HG03108 (cell line): ENCODE data around the gene ELP6.
"Not testable (repeated sequence)": the region's sequence is repeated elsewhere in the genome, so short reads cannot be mapped to it uniquely, and the experiment has no call there.

ENCODE experiments used
- ATAC-seq: cut with Tn5 transposase; IDR thresholded peaks from one replicate; pipeline ENCODE4 v1.9.1; 2021; ENCODE audit warnings: moderate library complexity; ENCODE audit not compliant: unreplicated experiment

The ELP6 gene

DNA sequence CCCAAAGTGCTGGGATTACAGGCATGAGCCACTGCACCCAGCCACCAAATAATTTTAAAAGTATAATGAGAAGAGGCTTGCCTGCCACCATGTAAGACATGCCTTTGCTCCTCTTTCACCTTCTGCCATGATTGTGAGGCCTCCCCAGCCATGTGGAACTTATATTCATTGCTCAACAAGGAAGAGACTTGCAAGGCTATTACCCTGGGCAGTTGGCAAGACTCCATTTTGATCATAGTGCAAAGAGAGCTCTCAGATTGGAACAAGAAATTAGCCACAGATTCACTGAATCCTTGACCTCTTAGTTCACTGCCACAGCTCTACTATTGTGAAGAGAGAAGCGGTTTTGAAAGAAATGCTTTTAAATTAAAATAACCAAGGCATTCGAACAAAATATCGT, 43.9 kb downstream of the ELP6 start:
- no peak for ATAC-seq

DNA sequence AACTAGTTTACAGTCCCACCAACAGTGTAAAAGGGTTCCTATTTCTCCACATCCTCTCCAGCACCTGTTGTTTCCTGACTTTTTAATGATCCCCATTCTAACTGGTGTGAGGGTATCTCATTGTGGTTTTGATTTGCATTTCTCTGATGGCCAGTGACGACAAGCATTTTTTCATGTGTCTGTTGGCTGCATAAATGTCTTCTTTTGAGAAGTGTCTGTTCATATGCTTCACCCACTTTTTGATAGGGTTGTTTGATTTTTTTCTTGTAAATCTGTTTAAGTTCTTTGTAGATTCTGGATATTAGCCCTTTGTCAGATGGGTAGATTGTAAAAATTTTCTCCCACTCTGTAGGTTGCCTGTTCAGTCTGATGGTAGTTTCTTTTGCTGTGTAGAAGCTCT, 45.2 kb downstream of the ELP6 start:
- ATAC-seq = not testable (repeated sequence)

- no peak for ATAC-seq
Measured at GRCh38 chr3:47464588-47464987, 48.9 kb downstream of the ELP6 start.

DNA sequence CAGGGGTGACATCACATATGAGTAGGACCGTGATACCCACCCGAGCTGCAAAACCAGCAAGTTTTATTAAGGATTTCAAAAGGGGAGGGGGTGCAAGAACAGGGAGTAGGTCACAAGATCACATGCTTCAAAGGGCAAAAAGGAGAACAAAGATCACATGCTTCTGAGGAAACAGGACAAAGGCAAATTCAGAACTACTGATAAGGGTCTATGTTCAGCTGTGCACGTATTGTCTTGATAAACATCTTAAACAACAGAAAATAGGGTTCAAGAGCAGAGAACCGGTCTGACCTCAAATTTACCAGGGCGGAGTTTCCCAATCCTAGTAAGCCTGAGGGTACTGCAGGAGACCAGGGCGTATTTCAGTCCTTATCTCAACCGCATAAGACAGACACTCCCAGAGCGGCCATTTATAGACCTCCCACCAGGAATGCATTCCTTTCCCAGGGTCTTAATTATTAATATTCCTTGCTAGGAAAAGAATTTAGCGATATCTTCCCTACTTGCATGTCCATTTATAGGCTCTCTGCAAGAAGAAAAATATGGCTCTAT, 53.9 kb downstream of the ELP6 start:
- not testable (repeated sequence) for ATAC-seq

- ATAC-seq = no peak
Measured at GRCh38 chr3:47456984-47457383, 56.5 kb downstream of the ELP6 start.

DNA sequence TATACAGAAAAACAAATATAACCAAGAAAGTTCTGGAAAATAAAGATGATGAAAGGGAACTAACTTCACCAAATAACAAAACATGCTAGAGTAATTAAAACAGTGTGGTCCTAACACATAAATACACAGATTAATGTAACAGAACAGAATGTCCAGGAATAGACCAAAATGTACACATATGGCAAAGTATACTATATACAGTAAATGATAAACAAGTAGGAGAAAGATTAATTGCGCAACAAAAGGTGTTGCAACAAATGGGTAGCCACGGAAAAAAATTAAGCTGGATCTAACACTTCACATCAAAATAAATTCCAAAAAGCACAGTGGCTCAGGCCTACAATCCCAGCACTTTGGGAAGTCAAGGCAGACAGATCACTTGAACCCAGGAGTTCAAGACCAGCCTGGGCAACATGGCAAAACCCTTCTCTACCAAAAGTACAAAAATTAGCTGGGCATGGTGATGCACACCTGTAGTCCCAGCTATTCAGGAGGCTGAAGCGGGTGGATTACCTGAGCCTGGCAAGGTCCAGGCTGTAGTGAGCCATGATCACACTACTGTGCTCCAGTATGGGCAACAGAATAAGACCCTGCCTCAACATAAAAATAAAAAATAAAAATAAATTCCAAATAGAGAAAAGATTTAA, 57.6 kb downstream of the ELP6 start:
- ATAC-seq = no peak

- ATAC-seq = no peak
Measured at GRCh38 chr3:47452453-47453215, 60.9 kb downstream of the ELP6 start.
